ENCODE measurements around the gene ANKRD13C.
"Not testable (repeated sequence)": the region's sequence is repeated elsewhere in the genome, so short reads cannot be mapped to it uniquely, and the experiment has no call there.

Gene ANKRD13C

GRCh38 chr1:70355920-70356319 is 1.4 kb upstream of the ANKRD13C start:
- DNase-seq = no peak

DNA sequence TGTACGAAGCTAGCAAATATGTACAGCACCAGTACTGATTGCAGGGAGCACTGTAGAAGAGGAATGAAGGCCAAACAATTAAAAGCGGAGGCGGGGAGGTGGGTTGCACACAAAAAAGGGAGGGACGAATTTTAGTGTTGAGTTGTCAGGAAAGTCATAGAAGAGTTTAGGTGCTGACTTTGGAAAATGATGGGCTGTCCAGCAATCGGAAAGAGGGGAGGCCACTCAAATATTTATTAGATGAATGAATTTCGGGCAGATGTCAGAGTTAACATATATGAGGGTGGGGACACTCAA is 537 bp upstream of the ANKRD13C start:
- DNase-seq = no peak

DNA sequence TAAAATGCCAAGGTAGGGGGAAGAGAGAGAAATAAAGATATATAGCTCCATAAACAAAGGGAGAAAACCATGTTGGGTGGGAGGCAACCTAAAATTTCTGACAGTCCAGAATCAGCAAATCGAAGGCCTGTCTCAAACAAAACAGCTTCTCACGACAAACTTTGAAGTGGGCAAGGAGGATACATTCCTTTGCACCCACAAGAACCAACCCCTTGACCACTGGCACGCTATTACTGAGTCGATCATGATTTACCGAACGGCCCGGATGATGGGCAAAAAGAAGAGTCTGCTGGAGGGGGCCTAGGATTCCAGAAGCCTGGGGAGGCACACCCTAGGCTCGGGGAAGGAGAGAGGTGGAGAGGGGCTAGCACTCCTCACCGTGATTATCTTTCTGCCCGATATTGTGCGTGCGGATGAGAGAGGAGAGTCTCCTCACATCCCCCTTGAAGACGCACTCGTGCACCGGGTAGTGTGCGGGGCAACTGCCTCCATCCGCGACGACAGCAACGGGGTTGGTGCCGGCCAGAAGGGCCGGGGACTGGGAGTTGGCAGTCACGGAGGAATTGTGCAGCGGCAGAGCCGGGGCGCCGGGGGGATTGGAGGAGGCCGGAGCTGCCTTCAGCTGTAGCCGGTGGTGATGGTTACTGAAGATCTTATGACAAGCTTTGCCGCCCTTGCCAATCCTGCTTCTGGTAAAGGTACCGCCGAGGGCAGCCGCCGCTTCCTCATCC is 756 bp downstream of the ANKRD13C start:
- DNase-seq = peak; percentile 68

DNA sequence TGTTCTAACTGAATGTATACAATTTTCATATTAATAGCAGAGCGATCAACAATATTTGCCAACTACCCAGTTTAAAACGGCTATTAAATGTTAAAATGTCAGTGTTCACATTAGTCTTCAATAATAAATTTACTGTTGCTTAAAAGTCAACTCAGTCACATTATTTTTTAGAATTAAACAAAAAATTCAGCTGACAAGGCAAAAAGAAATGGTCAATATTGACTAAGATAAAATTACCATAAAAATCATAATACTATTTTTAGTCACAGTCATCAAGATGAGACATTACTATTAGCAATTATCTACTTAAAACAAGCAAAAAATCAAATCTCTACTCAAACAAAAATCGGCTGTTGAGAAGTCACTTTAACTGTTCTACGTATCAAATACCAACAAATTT is 1.5 kb downstream of the ANKRD13C start:
- DNase-seq = no peak

DNA sequence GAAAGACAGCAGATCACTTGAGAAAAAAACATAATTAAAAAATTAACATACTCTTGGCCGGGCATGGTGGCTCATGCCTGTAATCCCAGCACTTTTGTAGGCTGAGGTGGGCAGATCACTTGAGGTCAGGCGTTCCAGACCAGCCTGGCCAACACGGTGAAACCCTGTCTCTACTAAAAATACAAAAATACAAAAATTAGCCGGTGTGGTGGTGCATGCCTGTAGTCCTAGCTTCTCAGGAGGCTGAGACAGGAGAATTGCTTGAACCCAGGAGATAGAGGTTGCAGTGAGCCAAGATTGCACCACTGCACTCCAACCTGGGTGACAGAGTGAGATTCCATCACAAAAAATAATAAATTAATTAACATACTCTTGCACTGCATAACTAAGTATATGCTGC is 4.7 kb downstream of the ANKRD13C start:
- DNase-seq = not testable (repeated sequence)

DNA sequence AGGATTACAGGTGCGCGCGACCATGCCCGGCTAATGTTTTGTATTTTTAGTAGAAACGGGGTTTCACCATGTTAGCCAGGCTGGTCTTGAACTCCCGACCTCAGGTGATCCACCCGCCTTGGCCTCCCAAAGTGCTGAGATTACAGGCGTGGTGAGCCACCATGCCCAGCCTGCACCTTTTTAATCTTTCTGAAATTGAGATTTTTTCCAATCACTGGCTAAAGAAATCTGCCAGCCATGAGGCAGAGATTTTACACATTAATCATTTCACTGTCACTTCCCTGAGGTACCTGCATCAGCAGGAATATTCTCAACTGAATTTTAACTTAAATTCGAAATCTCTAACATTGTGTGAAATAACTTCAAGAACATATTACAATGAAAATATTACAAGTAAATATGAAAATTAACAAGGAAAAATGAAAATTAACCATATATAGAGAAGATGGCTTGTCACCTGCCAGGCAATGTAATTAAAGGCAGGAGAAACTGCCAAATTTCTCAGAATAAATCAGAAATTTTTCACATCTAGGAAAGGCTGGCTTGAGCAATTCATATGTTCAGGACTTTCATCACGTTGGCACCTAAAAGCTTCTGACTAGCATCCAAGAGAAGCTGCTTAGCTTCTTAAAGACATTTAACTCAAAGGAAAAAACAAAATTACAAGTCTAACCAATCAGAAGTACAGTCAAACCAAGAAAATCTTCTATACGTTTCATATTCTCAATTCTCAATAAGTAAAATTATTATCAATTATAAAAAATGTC is 5.9 kb downstream of the ANKRD13C start:
- no peak for DNase-seq

DNA sequence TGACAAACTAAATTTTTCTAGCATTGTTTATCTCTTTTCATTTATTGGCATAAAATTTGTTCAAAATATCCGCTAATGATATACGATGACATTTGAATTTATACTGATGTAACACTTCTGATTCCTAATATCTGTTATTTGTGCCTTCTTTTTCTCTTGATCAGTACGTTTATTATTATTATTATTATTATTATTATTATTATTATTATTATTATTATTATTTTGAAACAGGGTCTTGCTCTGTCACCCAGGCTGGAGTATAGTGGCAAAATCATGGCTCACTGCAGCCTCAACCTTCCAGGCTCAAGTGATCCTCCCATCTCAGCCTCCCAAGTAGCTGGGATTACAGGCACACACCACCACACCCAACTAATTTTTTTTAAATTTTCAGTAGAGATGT is 14.9 kb downstream of the ANKRD13C start:
- DNase-seq = not testable (repeated sequence)

- no peak for DNase-seq
Observed at GRCh38 chr1:70336050-70336449, 18.5 kb downstream of the ANKRD13C start.

DNA sequence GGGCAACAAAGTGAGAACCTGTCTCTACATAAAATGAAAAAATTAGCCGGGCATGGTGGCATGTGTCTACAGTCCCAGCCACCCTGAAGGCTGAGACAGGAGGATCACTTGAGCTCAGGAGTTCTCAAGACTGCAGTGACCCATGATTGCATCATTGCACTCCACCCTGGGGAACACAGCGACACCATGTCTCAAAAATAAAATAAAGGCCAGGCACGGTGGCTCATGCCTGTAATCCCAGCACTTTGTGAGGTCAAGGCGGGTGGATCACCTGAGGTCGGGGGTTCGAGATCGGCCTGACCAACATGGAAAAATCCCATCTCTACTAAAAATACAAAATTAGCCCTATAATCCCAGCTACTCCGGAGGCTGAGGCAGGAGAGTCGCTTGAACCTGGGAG is 20.1 kb downstream of the ANKRD13C start:
- no peak for DNase-seq

DNA sequence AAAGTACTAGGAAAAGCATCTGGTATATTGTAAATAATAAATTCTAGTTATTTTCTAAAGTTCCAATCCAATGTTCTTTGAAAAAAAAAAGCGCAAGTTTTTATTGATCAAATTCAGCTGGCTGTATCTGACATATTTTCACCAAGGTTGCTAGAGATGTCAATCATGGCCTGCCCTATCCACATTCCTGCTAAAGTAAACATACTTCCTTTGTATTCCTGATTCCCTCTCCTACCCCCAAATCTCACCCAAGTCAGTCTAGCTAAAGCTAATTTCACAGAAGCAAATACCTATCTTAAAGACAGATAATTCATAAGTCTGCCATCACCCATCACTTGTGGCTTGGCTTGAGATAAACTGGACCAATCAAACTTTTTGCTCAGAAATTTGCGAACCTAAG is 21.3 kb downstream of the ANKRD13C start:
- no peak for DNase-seq

DNA sequence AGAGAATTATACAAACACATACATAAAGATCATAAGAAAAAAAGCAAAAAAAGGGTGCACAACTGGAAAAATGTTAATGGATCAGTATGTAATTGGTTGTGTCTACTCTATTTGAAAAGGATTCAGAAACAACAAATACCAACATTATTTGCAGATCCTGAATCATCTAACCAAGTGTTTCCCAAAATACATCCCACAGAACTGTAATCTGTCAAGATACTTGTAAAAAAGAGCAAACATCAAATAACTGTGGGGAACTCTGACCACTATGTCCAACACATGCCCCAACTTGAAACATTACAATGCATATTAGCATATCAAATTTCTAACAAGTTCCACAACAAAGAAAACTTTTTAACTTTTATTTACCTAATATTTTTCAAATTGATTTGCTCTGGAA is 22.6 kb downstream of the ANKRD13C start:
- no peak for DNase-seq

- no peak for DNase-seq
Observed at GRCh38 chr1:70327306-70328076, 27.0 kb downstream of the ANKRD13C start.

DNA sequence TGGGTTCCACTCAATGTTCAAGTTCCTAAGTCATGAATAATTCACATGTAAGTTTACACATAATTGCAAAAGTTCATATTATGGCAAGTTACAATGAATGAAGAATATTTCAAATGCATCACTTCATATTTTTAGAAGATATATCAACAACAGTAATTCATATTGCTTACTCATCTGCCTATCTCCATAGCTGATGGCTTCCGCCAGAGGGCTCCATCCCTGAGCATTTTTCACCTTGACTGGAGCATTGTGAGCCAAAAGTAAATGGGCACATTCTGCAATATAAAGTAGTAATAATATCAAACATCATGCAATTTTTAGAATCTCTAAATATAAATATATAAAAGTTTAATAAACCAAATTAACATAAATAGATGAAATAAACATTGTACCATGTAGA is 29.8 kb downstream of the ANKRD13C start:
- no peak for DNase-seq

GRCh38 chr1:70319750-70320149 is 34.8 kb downstream of the ANKRD13C start:
- DNase-seq = no peak

DNA sequence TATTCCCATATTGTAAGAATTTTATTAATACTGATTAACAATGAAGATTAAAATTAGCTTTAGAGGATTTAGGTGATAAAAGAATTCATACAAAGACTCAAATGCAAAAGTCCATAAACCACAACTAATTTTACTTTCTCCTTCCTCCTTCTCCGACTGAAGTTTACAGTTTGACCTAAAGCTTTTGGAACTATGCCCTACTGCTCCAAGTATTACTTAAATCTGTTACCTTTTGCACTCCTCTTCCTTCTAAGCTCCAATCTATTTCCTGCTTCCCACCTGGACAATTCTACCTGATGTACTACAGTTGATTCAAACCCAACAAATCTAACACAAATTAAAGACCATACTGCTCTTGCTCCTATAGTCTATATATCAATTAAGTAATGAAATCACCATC is 36.3 kb downstream of the ANKRD13C start:
- DNase-seq = no peak

DNA sequence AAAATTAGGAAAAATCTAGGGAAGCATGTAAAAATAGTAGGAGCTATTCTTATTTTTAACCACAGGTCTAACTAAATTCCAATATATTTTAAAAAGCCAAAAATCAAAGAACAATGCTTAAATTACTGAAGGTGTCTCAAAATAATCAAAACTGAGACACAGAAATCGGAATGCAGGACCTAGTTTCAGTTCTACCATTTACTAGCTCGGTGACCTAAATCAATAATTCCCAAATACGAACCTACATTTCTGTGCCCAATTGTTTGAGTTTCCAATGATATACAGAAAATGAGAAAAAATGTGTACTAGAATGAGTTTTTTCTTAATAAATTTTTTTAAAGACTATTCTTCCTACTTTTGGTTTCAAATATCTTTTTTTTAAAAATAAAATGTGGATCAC is 37.4 kb downstream of the ANKRD13C start:
- no peak for DNase-seq

DNA sequence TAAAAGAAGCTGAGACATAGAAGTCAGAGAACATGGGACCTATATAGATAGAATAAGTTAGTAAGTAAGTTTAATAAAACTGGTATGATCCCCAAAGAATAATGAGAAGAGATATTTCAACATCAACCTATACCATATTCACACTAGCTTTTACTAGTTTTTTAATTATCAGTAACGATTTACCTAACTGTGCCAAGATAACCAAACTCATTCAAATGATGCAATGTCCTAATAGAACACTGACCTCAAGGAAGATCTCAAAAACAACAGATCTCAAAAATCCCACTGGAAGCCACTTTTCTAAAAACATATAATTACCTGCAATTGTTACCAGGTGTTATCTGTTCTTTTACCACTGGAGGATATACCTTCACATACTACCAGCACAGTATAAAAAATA is 38.7 kb downstream of the ANKRD13C start:
- DNase-seq = no peak

GRCh38 chr1:70314706-70315304 is 39.7 kb downstream of the ANKRD13C start:
- DNase-seq = no peak

GRCh38 chr1:70311369-70311768 is 43.2 kb downstream of the ANKRD13C start:
- no peak for DNase-seq

GRCh38 chr1:70299472-70299871 is 55.0 kb downstream of the ANKRD13C start:
- no peak for DNase-seq

GRCh38 chr1:70295749-70296148 is 58.8 kb downstream of the ANKRD13C start:
- no peak for DNase-seq

- DNase-seq = no peak
Observed at GRCh38 chr1:70293186-70293843, 61.2 kb downstream of the ANKRD13C start.

DNA sequence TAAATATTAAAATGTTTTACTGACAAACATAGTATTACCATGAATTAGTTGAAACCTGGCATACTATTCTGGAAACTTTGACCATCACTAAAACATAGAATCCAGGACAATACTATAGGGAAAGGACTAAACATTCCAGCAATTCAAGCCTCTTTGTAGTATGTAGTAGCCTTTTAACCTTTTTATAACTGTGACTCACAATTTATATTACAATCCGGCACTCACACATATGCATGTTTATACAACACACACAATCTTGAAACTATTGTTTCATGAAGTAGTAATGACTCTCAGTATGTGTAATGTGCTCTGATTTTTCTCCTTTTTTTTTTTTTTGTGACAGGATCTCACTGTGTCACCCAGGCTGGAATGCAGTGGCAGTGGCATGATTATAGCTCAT is 64.3 kb downstream of the ANKRD13C start:
- DNase-seq = no peak

Data from left hindlimb (tissue), 1 donor.